Mammary epithelial cell (primary cell): ENCODE data around the gene TMEM91.

Experiments
- EZH2 ChIP-seq: IDR thresholded peaks from 2 replicates; pipeline ENCODE4 v1.6.1; 2012; ENCODE audit warnings: low read length, inconsistent platforms, borderline replicate concordance
- TF ChIP-seq, protein P1 (sequence below), 2 donors: IDR thresholded peaks in 1 of 2; conservative IDR thresholded peaks in 1 of 2; 2 replicates each; pipeline ENCODE4 v1.5.1; 2011 to 2012; ENCODE audit warnings: inconsistent platforms in 2 of 2, low read length in 2 of 2, mild to moderate bottlenecking in 2 of 2, control low read depth in 1 of 2, low read depth in 1 of 2; ENCODE audit not compliant: insufficient read depth in 1 of 2; ENCODE audit errors: extremely low read depth in 1 of 2

DNA sequence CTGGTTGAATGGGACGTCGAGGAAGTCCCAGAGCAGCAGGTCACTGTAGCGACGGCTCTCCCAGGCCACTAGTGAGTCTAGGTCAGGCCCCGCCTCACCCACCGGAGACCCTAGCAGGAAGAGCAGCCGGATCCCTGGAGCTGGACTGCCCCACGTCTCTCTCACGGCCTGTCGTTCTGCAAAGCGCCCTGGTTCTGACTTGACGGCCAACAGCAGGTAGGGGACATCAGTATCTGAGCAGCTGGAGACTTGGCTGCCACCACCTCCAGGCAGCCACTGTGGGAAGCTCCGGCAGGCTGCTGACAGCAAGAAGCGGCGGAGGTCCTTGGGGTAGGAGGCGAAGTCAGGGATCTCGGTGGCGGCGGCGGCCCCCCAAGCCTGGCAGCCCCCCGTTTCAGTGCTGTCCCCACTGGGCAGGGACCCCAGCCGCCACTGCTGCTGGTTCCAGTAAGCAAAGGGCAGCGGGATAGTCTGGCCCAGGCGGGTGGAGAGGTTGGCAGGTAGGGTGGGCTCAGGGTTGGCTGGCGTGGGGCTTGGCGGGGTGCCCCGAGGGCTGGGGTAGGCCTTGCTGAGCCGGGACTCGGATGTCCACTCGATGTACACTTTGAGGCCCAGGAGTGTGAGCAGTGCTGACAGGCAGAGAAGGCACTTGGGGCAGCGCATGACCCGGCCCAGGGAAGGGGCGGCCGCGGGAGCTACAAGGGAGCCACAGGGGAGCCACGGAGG lies 49.9 kb downstream of the TMEM91 start:
- TF ChIP-seq, protein P1, sequence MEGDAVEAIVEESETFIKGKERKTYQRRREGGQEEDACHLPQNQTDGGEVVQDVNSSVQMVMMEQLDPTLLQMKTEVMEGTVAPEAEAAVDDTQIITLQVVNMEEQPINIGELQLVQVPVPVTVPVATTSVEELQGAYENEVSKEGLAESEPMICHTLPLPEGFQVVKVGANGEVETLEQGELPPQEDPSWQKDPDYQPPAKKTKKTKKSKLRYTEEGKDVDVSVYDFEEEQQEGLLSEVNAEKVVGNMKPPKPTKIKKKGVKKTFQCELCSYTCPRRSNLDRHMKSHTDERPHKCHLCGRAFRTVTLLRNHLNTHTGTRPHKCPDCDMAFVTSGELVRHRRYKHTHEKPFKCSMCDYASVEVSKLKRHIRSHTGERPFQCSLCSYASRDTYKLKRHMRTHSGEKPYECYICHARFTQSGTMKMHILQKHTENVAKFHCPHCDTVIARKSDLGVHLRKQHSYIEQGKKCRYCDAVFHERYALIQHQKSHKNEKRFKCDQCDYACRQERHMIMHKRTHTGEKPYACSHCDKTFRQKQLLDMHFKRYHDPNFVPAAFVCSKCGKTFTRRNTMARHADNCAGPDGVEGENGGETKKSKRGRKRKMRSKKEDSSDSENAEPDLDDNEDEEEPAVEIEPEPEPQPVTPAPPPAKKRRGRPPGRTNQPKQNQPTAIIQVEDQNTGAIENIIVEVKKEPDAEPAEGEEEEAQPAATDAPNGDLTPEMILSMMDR (conservative IDR thresholded peaks at IDR 0.05 in 1 of 2, IDR thresholded peaks at IDR 0.05 in 1 of 2; ENCODE audit: extremely low read depth in 1 of 2, insufficient read depth in 1 of 2, low read depth in 1 of 2, low read length in 2 of 2): no peak
- no peak for TF ChIP-seq EZH2
